Neural progenitor cell (in vitro differentiated cells): ENCODE data around the gene DEPP1. TPM values are rescaled to one million over a fixed set of nuclear protein-coding genes. Genes with fewer than 3 reads are reported as not detected.

Source experiments
- DNase-seq: peaks from one replicate; pipeline ENCODE4 v3.0.0-alpha.2; 2016; ENCODE audit warnings: low spot score
- H2AFZ ChIP-seq: fragments of 200-600 bp; sonication (generic); replicated peaks from 2 replicates; pipeline ENCODE4 v1.6.1; 2016; ENCODE audit warnings: antibody characterized with exemption
- H3F3A ChIP-seq: fragments of 200-600 bp; sonication (generic); 2 replicates; pipeline ENCODE4 v1.6.1; 2016; ENCODE audit warnings: antibody characterized with exemption, low read depth
- H3K27ac ChIP-seq: fragments of 200-600 bp; sonication (generic); 2 replicates; pipeline ENCODE4 v1.5.1; 2016; ENCODE audit warnings: mild to moderate bottlenecking
- H3K27me3 ChIP-seq: fragments of 200-600 bp; sonication (generic); 2 replicates; pipeline ENCODE4 v1.6.1; 2016; ENCODE audit warnings: mild to moderate bottlenecking, moderate library complexity
- H3K36me3 ChIP-seq: fragments of 200-600 bp; sonication (generic); 2 replicates; pipeline ENCODE4 v1.5.1; 2016
- H3K4me1 ChIP-seq: fragments of 200-600 bp; sonication (generic); 2 replicates; pipeline ENCODE4 v1.6.1; 2016; ENCODE audit warnings: mixed run types
- H3K4me2 ChIP-seq: fragments of 200-600 bp; sonication (generic); 2 replicates; pipeline ENCODE4 v1.6.1; 2016
- H3K4me3 ChIP-seq: fragments of 200-600 bp; sonication (generic); 2 replicates; pipeline ENCODE4 v1.5.1; 2016
- H3K79me2 ChIP-seq: fragments of 200-600 bp; sonication (generic); 2 replicates; pipeline ENCODE4 v1.6.1; 2016; ENCODE audit warnings: low read depth
- H3K9ac ChIP-seq: fragments of 200-600 bp; sonication (generic); 2 replicates; pipeline ENCODE4 v1.6.1; 2016
- H3K9me3 ChIP-seq: fragments of 200-600 bp; sonication (generic); 2 replicates; pipeline ENCODE4 v1.5.1; 2016; ENCODE audit warnings: low read depth
- H4K20me1 ChIP-seq: fragments of 200-600 bp; sonication (generic); 2 replicates; pipeline ENCODE4 v1.6.1; 2016; ENCODE audit warnings: low read depth
- H3K27ac Mint-ChIP-seq: 3 replicates; pipeline ENCODE4 v1.8.0; 2021; ENCODE audit warnings: mixed read lengths
- H3K27me3 Mint-ChIP-seq: 2 replicates; pipeline ENCODE4 v1.8.0; 2022; ENCODE audit warnings: low read depth, mild to moderate bottlenecking, inconsistent platforms, moderate library complexity, mixed read lengths; ENCODE audit not compliant: insufficient read depth
- H3K36me3 Mint-ChIP-seq: 3 replicates; pipeline ENCODE4 v1.8.0; 2021; ENCODE audit warnings: mixed read lengths
- H3K4me1 Mint-ChIP-seq: 3 replicates; pipeline ENCODE4 v1.8.0; 2021; ENCODE audit warnings: mixed read lengths
- H3K4me3 Mint-ChIP-seq: 3 replicates; pipeline ENCODE4 v1.8.0; 2021; ENCODE audit warnings: mild to moderate bottlenecking, moderate library complexity, mixed read lengths
- H3K9me3 Mint-ChIP-seq: 3 replicates; pipeline ENCODE4 v1.8.0; 2020; ENCODE audit warnings: mixed read lengths
- EZH2 ChIP-seq: fragments of 200-600 bp; sonication (generic); IDR thresholded peaks from 2 replicates; pipeline ENCODE4 v1.6.1; 2017; ENCODE audit warnings: antibody characterized with exemption, mild to moderate bottlenecking, moderate library complexity
- EZH2phosphoT487 ChIP-seq: fragments of 200-600 bp; sonication (generic); IDR thresholded peaks from 2 replicates; pipeline ENCODE4 v1.6.1; 2017; ENCODE audit warnings: antibody characterized with exemption
- total RNA-seq: library from RNA; depleted of rRNA; stranded (reverse); fragments of >200 nt; gene quantifications from 2 replicates; pipeline ENCODE4 v1.2.3, GENCODE V29; 2015; ENCODE audit warnings: low replicate concordance
- TF ChIP-seq, protein P1 (sequence below): fragments of 200-600 bp; sonication (generic); IDR thresholded peaks from 2 replicates; pipeline ENCODE4 v1.5.1; 2017; ENCODE audit warnings: antibody characterized with exemption, mild to moderate bottlenecking

The DEPP1 gene
- total RNA-seq, 1 donor from 2014 or later: not detected

DNA sequence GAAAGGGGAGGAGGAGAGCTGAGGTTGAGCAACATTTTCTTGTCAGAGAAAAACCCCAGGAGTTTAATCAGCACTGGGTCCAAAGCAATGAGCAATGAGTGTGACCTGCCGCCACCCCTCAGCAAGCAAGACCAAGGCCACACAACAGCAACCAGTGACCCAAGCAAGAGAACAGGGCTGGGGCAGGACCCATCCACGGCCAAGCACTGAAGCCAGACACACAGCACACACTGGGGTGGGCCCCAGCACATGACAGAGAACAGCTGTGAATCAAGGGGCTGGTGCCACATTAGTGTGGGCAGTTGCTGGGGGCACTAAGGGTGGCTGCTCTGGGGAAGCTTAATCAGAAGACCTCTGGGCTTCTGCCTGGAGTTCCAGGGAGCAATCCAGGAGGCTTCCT, 51.3 kb downstream of the DEPP1 start:
- no peaks in the 10 kb centered on the region for H3K9me3 Mint-ChIP-seq
- H3K4me1 Mint-ChIP-seq: no peaks in the 10 kb centered on the region
- Histone ChIP-seq H3K27ac (no peak overlapping the region), H3K4me2 (no peak overlapping the region), H3K36me3 (no peaks in the 10 kb centered on the region), H3K27me3 (no peaks in the 10 kb centered on the region), H3K4me1 (peaks cover 4% of the 10 kb centered on the region), H2AFZ (no peak overlapping the region), H3K9me3 (no peaks in the 10 kb centered on the region), H3F3A (no peaks in the 10 kb centered on the region), H4K20me1 (no peaks in the 10 kb centered on the region), H3K9ac (no peak overlapping the region), H3K4me3 (no peak overlapping the region), H3K79me2 (no peaks in the 10 kb centered on the region)
- no peak overlapping the region for H3K27ac Mint-ChIP-seq
- H3K27me3 Mint-ChIP-seq: peaks cover 15% of the 10 kb centered on the region
- H3K36me3 Mint-ChIP-seq: no peaks in the 10 kb centered on the region
- DNase-seq: no peak
- no peak overlapping the region for H3K4me3 Mint-ChIP-seq
- no peak for TF ChIP-seq EZH2
- TF ChIP-seq, protein P1, sequence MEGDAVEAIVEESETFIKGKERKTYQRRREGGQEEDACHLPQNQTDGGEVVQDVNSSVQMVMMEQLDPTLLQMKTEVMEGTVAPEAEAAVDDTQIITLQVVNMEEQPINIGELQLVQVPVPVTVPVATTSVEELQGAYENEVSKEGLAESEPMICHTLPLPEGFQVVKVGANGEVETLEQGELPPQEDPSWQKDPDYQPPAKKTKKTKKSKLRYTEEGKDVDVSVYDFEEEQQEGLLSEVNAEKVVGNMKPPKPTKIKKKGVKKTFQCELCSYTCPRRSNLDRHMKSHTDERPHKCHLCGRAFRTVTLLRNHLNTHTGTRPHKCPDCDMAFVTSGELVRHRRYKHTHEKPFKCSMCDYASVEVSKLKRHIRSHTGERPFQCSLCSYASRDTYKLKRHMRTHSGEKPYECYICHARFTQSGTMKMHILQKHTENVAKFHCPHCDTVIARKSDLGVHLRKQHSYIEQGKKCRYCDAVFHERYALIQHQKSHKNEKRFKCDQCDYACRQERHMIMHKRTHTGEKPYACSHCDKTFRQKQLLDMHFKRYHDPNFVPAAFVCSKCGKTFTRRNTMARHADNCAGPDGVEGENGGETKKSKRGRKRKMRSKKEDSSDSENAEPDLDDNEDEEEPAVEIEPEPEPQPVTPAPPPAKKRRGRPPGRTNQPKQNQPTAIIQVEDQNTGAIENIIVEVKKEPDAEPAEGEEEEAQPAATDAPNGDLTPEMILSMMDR: no peak
- TF ChIP-seq EZH2phosphoT487: no peak

DNA sequence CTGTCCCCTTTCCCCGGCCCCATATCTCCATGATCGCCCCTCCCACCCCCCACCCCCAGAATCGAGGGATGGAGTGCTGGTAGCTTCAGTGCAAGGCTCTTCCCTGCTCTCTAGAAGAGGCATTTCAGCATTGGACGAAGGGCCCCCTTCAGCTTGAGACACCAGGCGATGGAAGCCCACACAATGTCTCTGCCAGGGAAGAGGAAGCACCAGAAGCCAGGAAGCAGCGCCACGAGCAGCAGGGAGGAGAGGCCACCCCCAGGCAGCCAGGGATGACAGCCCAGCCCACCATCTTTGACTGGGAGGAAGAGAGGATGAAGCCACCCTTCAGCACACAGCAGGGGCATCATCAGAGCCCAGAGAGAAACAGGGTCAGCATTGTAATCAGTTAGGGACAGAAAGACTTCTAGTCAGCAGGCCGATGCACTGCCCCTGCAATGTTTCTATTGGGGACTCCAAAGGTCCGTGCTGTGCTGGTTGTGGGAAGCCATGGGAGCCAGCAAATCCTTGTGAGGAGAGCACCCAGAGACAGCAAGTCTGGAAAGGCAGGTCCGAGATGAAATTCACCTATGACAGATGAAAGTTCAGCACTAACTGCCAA, 51.8 kb downstream of the DEPP1 start:
- Histone ChIP-seq H3K9ac (no peak overlapping the region), H2AFZ (no peak overlapping the region), H3K27ac (no peak overlapping the region), H3K79me2 (no peaks in the 10 kb centered on the region), H3K36me3 (no peaks in the 10 kb centered on the region), H3K9me3 (no peaks in the 10 kb centered on the region), H3F3A (no peaks in the 10 kb centered on the region), H4K20me1 (no peaks in the 10 kb centered on the region), H3K27me3 (no peaks in the 10 kb centered on the region), H3K4me2 (no peak overlapping the region), H3K4me3 (no peak overlapping the region), H3K4me1 (peaks cover 4% of the 10 kb centered on the region)
- Mint-ChIP-seq H3K27me3 (peaks cover 15% of the 10 kb centered on the region), H3K4me1 (no peaks in the 10 kb centered on the region), H3K27ac (no peak overlapping the region), H3K36me3 (no peaks in the 10 kb centered on the region), H3K4me3 (no peak overlapping the region), H3K9me3 (no peaks in the 10 kb centered on the region)
- TF ChIP-seq EZH2: no peak
- no peak for TF ChIP-seq EZH2phosphoT487
- TF ChIP-seq, protein P1: no peak
- DNase-seq: no peak

Other genes with a start within 250 kb of the DEPP1 start
- not detected in 2 replicates for gene TMEM72, start 67.5 kb downstream of the DEPP1 start, total RNA-seq
- gene RASSF4, start 19.0 kb downstream of the DEPP1 start, total RNA-seq: 3.1 and 9.7 TPM in 2 replicates
- 60.2 and 81.0 TPM in 2 replicates for gene ZNF22, start 22.1 kb upstream of the DEPP1 start, total RNA-seq